ENCODE results near the gene PPP3R1. TPM values are rescaled to one million over a fixed set of nuclear protein-coding genes. Genes with fewer than 3 reads are reported as not detected.

Gene PPP3R1
- total and polyA plus RNA-seq, 2 experiments from 2014 or later: 7.9 to 49.6 TPM

- TF ChIP-seq ZNF462 (CRISPR knock-in tag; IDR thresholded peaks at IDR 0.05) (no peak), EZH2 (IDR thresholded peaks at IDR 0.05; ENCODE audit: low read depth, unreplicated experiment) (no peak), ETS1 (IDR thresholded peaks at IDR 0.05) (no peak), CTCF (conservative IDR thresholded peaks at IDR 0.05; ENCODE audit: low read depth in 2 of 2) (no peak)
These were observed 11.3 kb upstream of the PPP3R1 start (continued) for GRCh38 chr2:68263632-68264031.

GRCh38 chr2:68258851-68259250 lies 6.5 kb upstream of the PPP3R1 start:
- Mint-ChIP-seq H3K27me3 (ENCODE audit: insufficient read depth, low read depth, poor library complexity) (no peaks in the 10 kb centered on the region), H3K9me3 (no peaks in the 10 kb centered on the region), H3K4me1 (peaks cover 12% of the 10 kb centered on the region), H3K36me3 (ENCODE audit: low read depth) (no peaks in the 10 kb centered on the region), H3K4me3 (no peak overlapping the region), H3K27ac (no peak overlapping the region)
- ATAC-seq: no peak
- H3K27me3 ChIP-seq (ENCODE audit: insufficient read depth): no peaks in the 10 kb centered on the region
- no peaks in the 10 kb centered on the region for H3F3A ChIP-seq (replicated peaks; ENCODE audit: low read depth)
- no peak overlapping the region for H3K27ac ChIP-seq (ENCODE audit: low read depth)
- no peaks in the 10 kb centered on the region for H4K20me1 ChIP-seq (replicated peaks; ENCODE audit: insufficient read depth)
- H3K9me2 ChIP-seq (ENCODE audit: insufficient read depth): no peaks in the 10 kb centered on the region
- peaks cover 5% of the 10 kb centered on the region; the same call in 1 of the 2 replicates for H3K79me2 ChIP-seq (replicated peaks; ENCODE audit: insufficient read depth)
- H3K4me2 ChIP-seq: no peak overlapping the region
- no peak overlapping the region for H2AFZ ChIP-seq
- peaks cover 25% of the 10 kb centered on the region; the same call in 1 of the 2 replicates for H3K4me1 ChIP-seq (ENCODE audit: insufficient read depth)
- no peaks in the 10 kb centered on the region for H3K36me3 ChIP-seq (ENCODE audit: insufficient read depth)
- DNase-seq (ENCODE audit: low spot score): no peak
- no peak overlapping the region for H3K4me3 ChIP-seq
- TF ChIP-seq CREB1 (CRISPR knock-in tag; IDR thresholded peaks at IDR 0.05; ENCODE audit: low read depth) (no peak), JUNB (IDR thresholded peaks at IDR 0.05; ENCODE audit: unreplicated experiment) (no peak), NANOG (IDR thresholded peaks at IDR 0.05; ENCODE audit: borderline replicate concordance) (no peak), STAT1 (IDR thresholded peaks at IDR 0.05; ENCODE audit: unreplicated experiment) (no peak), EZH2 (IDR thresholded peaks at IDR 0.05; ENCODE audit: low read depth, unreplicated experiment) (no peak), EZH2phosphoT487 (IDR thresholded peaks at IDR 0.05; ENCODE audit: unreplicated experiment) (no peak), POLR2AphosphoS5 (IDR thresholded peaks at IDR 0.05; ENCODE audit: low read depth) (no peak)
